Measurements from ENCODE around the gene DGKQ. TPM values are rescaled to one million over a fixed set of nuclear protein-coding genes. Genes with fewer than 3 reads are reported as not detected.

The DGKQ gene
- total and polyA plus RNA-seq, 2 of the 8 experiments (the other 6 are each of a cell fraction or from before 2014, with no cell fraction given), result 7.3 to 9.7 TPM

DNA sequence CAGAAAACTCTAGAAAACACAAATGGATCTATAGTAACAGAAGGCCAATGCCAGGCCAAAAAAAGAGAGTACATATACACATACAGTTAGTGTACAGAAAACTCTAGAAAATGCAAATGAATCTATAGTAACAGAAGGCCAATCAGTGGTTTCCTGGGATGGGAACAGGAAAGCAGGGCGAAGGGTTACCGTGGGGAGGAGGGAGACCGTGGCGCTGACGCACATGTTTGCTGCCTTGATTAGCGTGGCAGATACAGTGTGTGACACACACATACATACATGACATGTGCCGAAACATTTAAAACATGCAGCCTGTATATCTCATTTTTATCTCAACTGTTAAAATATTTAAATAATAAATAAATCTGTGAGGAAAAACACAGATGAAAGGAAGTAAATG is 55.9 kb downstream of the DGKQ start:
- FAIRE-seq (no peak), DNase-seq (ENCODE audit: low read depth in 1 of 2, low spot score in 2 of 2) (no peak)
- Histone ChIP-seq H2BK120ac (replicated peaks; ENCODE audit: low read depth, low read length) (no peak overlapping the region), H3K79me2 (ENCODE audit: control insufficient read depth in 1 of 2, insufficient read depth in 2 of 2, low read length in 2 of 2) (peaks cover 12 to 70% of the 10 kb centered on the region in 2 experiments), H2AK5ac (ENCODE audit: low read depth, low read length) (no peak overlapping the region), H3K4ac (replicated peaks; ENCODE audit: insufficient read length, low read depth, low read length) (no peak overlapping the region), H4K8ac (ENCODE audit: extremely low read depth, insufficient read depth, low read length) (no peak overlapping the region), H3K9ac (replicated peaks in 1 of 4; ENCODE audit: extremely low read depth in 1 of 4, low read depth in 3 of 4, low read length in 3 of 4) (no peak overlapping the region), H2BK15ac (ENCODE audit: low read length) (no peak overlapping the region), H4K91ac (replicated peaks; ENCODE audit: insufficient read length, low read length) (no peak overlapping the region), H3K36me3 (ENCODE audit: control insufficient read depth in 2 of 4, insufficient read depth in 4 of 4, low read length in 3 of 4) (no peaks in the 10 kb centered on the region), H2BK5ac (ENCODE audit: low read depth, low read length) (no peak overlapping the region), H3K23ac (ENCODE audit: insufficient read length) (no peak overlapping the region), H3K23me2 (ENCODE audit: low read depth, low read length) (no peaks in the 10 kb centered on the region), H3K4me3 (ENCODE audit: extremely low read depth in 1 of 4, insufficient read depth in 2 of 4, low read depth in 3 of 4, low read length in 4 of 4) (no peak overlapping the region), H4K20me1 (replicated peaks in 1 of 2; ENCODE audit: control insufficient read depth in 1 of 2, insufficient read depth in 2 of 2, low read length in 2 of 2) (peaks cover 10 to 11% of the 10 kb centered on the region in 2 experiments), H4K5ac (ENCODE audit: insufficient read length, low read depth, low read length) (no peak overlapping the region), H2BK12ac (ENCODE audit: low read depth, low read length) (no peak overlapping the region), H3K27me3 (replicated peaks in 1 of 4; ENCODE audit: control insufficient read depth in 3 of 4, extremely low read depth in 1 of 4, insufficient read depth in 3 of 4, low read length in 3 of 4) (no peaks in the 10 kb centered on the region), H3K14ac (ENCODE audit: insufficient read length) (no peak overlapping the region), H3K4me1 (replicated peaks in 1 of 4; ENCODE audit: control insufficient read depth in 3 of 4, insufficient read depth in 4 of 4, low read length in 3 of 4) (no peaks in the 10 kb centered on the region), H2BK20ac (ENCODE audit: low read length) (no peak overlapping the region), H3K9me3 (ENCODE audit: insufficient read depth in 2 of 2, low read depth in 1 of 2, low read length in 1 of 2) (no peaks in the 10 kb centered on the region), H3K79me1 (ENCODE audit: low read depth, low read length) (peaks cover 16% of the 10 kb centered on the region), H3K18ac (ENCODE audit: extremely low read depth, low read length) (no peak overlapping the region), H3K4me2 (ENCODE audit: insufficient read depth in 1 of 2, low read depth in 2 of 2, low read length in 2 of 2) (no peak overlapping the region), H2AFZ (ENCODE audit: low read length) (no peak overlapping the region), H3K56ac (replicated peaks; ENCODE audit: insufficient read length, low read depth, low read length) (no peak overlapping the region), H3K27ac (ENCODE audit: low read depth, low read length) (no peak overlapping the region)
- POLR2A ChIA-PET (ENCODE audit: partially characterized antibody), result interaction anchor here (1.2 kb wide), 1 partner anchor 11 kb away, joined by 3 read pairs; no protein-coding TSS in a partner anchor
- WGBS, 2 experiments (ENCODE audit: extremely low coverage in 1 of 2, insufficient coverage in 1 of 2, insufficient read length in 1 of 2, insufficient replicate concordance in 2 of 2, low coverage in 1 of 2, low lambda C conversion rate in 2 of 2, missing lambda C conversion rate in 1 of 2), result 95% methylated on average over 7 of the region's 7 CpGs; no CpG with 5 or more reads in 1 of the 2 experiments
- CTCF ChIA-PET (ENCODE audit: partially characterized antibody), result interaction anchor here (1.1 kb wide), 1 partner anchor 9 kb away, joined by 3 read pairs; no protein-coding TSS in a partner anchor
- TF ChIP-seq TBP (IDR thresholded peaks at IDR 0.05; ENCODE audit: low read depth, low read length), result no peak
- no peak for TF ChIP-seq SP1 (IDR thresholded peaks at IDR 0.05; ENCODE audit: low read depth, low read length)
- TF ChIP-seq RBBP5 (IDR thresholded peaks at IDR 0.05; ENCODE audit: borderline replicate concordance, low read depth, low read length), result no peak
- TF ChIP-seq KDM5A (IDR thresholded peaks at IDR 0.05; ENCODE audit: low read length), result no peak
- TF ChIP-seq SAP30 (IDR thresholded peaks at IDR 0.05; ENCODE audit: insufficient read depth, insufficient replicate concordance, low read length), result no peak
- no peak for TF ChIP-seq SIRT6 (IDR thresholded peaks at IDR 0.05; ENCODE audit: low read length)
- TF ChIP-seq GTF2F1 (IDR thresholded peaks at IDR 0.05; ENCODE audit: borderline replicate concordance, low read depth, low read length), result no peak
- no peak for TF ChIP-seq SUZ12 (IDR thresholded peaks at IDR 0.05; ENCODE audit: low read length)
- TF ChIP-seq NRF1 (IDR thresholded peaks at IDR 0.05; ENCODE audit: low read depth, low read length), result no peak
- no peak for TF ChIP-seq HDAC2 (IDR thresholded peaks at IDR 0.05; ENCODE audit: borderline replicate concordance in 1 of 2, low read depth in 2 of 2, low read length in 2 of 2)
- TF ChIP-seq TAF1 (IDR thresholded peaks at IDR 0.05; ENCODE audit: low read depth, low read length), result no peak
- TF ChIP-seq, protein P1, sequence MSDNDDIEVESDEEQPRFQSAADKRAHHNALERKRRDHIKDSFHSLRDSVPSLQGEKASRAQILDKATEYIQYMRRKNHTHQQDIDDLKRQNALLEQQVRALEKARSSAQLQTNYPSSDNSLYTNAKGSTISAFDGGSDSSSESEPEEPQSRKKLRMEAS (IDR thresholded peaks at IDR 0.05), result no peak
- no peak for TF ChIP-seq KDM1A (IDR thresholded peaks at IDR 0.05; ENCODE audit: borderline replicate concordance, low read length)
- no peak for TF ChIP-seq JUN (IDR thresholded peaks at IDR 0.05; ENCODE audit: low read depth, low read length)
- TF ChIP-seq EZH2 (IDR thresholded peaks at IDR 0.05; ENCODE audit: low read depth, low read length, severe bottlenecking), result no peak

All from H1 (cell line).